A549 (cell line): ENCODE measurements around the gene ZNF710. TPM values are rescaled to one million over a fixed set of nuclear protein-coding genes. Genes with fewer than 3 reads are reported as not detected.

Experiments
- ATAC-seq, 2 experiments: fragments of 200-7000 bp in 1 of 2; fragments of >200 bp in 1 of 2; cut with Nextera tagmentation in 1 of 2; cut with Tn5 transposase in 1 of 2; 3 replicates each; pipeline versions ENCODE4 v1.8.0 to v1.9.1; 2018 to 2020; ENCODE audit warnings: mild to moderate bottlenecking in 1 of 2, moderate library complexity in 1 of 2
- CTCF ChIA-PET: fragments of 300-600 bp; sonication (Branson Sonifier 250); formaldehyde crosslinking; extraction: SDS; loops from one replicate; lab custom pipeline; 2021; ENCODE audit warnings: antibody characterized with exemption, inconsistent platforms; lab: Yijun Ruan, JAX
- POLR2A ChIA-PET: fragments of 350-600 bp; formaldehyde crosslinking; extraction: SDS; loops from one replicate; lab custom pipeline; 2021; ENCODE audit warnings: antibody characterized with exemption, inconsistent platforms; lab: Yijun Ruan, JAX
- DNase-seq, 2 experiments: peaks; one replicate each; pipeline versions ENCODE4 v3.0.0 to v3.0.0-alpha.2; 2011 to 2016; ENCODE audit warnings: low read depth in 1 of 2, low spot score in 1 of 2
- FAIRE-seq: peaks from 2 replicates; lab custom pipeline; 2011; peaks lifted over from hg19 to GRCh38; lab: Jason Lieb, UNC
- H3K27ac ChIP-seq, 2 experiments: fragments of >200 bp; sonication (Bioruptor Twin); formaldehyde crosslinking; 3 replicates each; pipeline ENCODE4 v1.5.1; 2016 to 2017
- H3K4me1 ChIP-seq: fragments of >200 bp; sonication (Bioruptor Twin); formaldehyde crosslinking; 3 replicates; pipeline ENCODE4 v1.6.1; 2016
- H3K4me2 ChIP-seq: fragments of >200 bp; sonication (Bioruptor Twin); formaldehyde crosslinking; 3 replicates; pipeline ENCODE4 v1.6.1; 2016
- H3K4me3 ChIP-seq: fragments of >200 bp; sonication (Bioruptor Twin); formaldehyde crosslinking; 3 replicates; pipeline ENCODE4 v1.5.1; 2016
- H3K9me3 ChIP-seq: fragments of >200 bp; sonication (Bioruptor Twin); formaldehyde crosslinking; 3 replicates; pipeline ENCODE4 v1.6.1; 2016
- CBX2 ChIP-seq: fragments of 200-600 bp; sonication (generic); IDR thresholded peaks from 2 replicates; pipeline ENCODE4 v1.6.1; 2016; ENCODE audit warnings: low read depth, mild to moderate bottlenecking, borderline replicate concordance
- CBX8 ChIP-seq: fragments of 200-600 bp; sonication (generic); IDR thresholded peaks from 2 replicates; pipeline ENCODE4 v1.6.1; 2016
- CHD4 ChIP-seq: fragments of 200-600 bp; sonication (generic); IDR thresholded peaks from 2 replicates; pipeline ENCODE4 v1.6.1; 2016; ENCODE audit warnings: antibody characterized with exemption, mild to moderate bottlenecking, borderline replicate concordance
- EHF ChIP-seq: fragments of 250-450 bp; sonication (Bioruptor Pico); IDR thresholded peaks from 2 replicates; pipeline ENCODE4 v1.5.0; 2020; ENCODE audit warnings: mild to moderate bottlenecking
- EHMT2 ChIP-seq: fragments of 200-600 bp; sonication (generic); IDR thresholded peaks from 2 replicates; pipeline ENCODE4 v1.6.1; 2016; ENCODE audit warnings: antibody characterized with exemption, low read depth, mild to moderate bottlenecking, moderate library complexity
- ESRRA ChIP-seq: fragments of 150-350 bp; IDR thresholded peaks from 2 replicates; pipeline ENCODE4 v1.6.1; 2014; ENCODE audit warnings: mild to moderate bottlenecking, low read length, borderline replicate concordance
- FOSB ChIP-seq: fragments of 250-450 bp; sonication (Bioruptor Pico); IDR thresholded peaks from 2 replicates; pipeline ENCODE4 v1.5.0; 2020; ENCODE audit warnings: mild to moderate bottlenecking, moderate library complexity
- HDAC2 ChIP-seq: fragments of 200-600 bp; sonication (generic); IDR thresholded peaks from 2 replicates; pipeline ENCODE4 v1.6.1; 2016
- HES2 ChIP-seq: fragments of >200 bp; sonication (Bioruptor Twin); formaldehyde crosslinking; IDR thresholded peaks from 2 replicates; pipeline ENCODE4 v1.6.1; 2016
- HEYL ChIP-seq: fragments of 250-450 bp; sonication (Bioruptor Pico); IDR thresholded peaks from 2 replicates; pipeline ENCODE4 v1.8.0; 2021; ENCODE audit warnings: mild to moderate bottlenecking, moderate library complexity
- HMGXB4 ChIP-seq: fragments of 250-450 bp; sonication (Bioruptor Pico); IDR thresholded peaks from 2 replicates; pipeline ENCODE4 v1.5.0; 2021; ENCODE audit warnings: mild to moderate bottlenecking, moderate library complexity, borderline replicate concordance
- HOXB5 ChIP-seq: fragments of 250-450 bp; sonication (Bioruptor Pico); IDR thresholded peaks from 2 replicates; pipeline ENCODE4 v1.5.0; 2020; ENCODE audit warnings: mild to moderate bottlenecking, moderate library complexity
- MAFK ChIP-seq: fragments of 450-650 bp; IDR thresholded peaks from 2 replicates; pipeline ENCODE4 v1.6.1; 2014; ENCODE audit not compliant: partially characterized antibody
- MYC ChIP-seq: IDR thresholded peaks from 2 replicates; pipeline ENCODE4 v1.6.1; 2012; ENCODE audit warnings: mild to moderate bottlenecking, inconsistent platforms, low read length, improper control_type of control experiment, borderline replicate concordance
- NFE2L2 ChIP-seq: fragments of 150-350 bp; conservative IDR thresholded peaks from 2 replicates; pipeline ENCODE4 v1.6.1; 2014; ENCODE audit warnings: low read length
- NR3C1 ChIP-seq: fragments of >200 bp; sonication (Bioruptor Twin); formaldehyde crosslinking; IDR thresholded peaks from 3 replicates; pipeline ENCODE4 v1.6.1; 2017
- RARB ChIP-seq: fragments of 250-450 bp; sonication (Bioruptor Pico); IDR thresholded peaks from 2 replicates; pipeline ENCODE4 v1.8.0; 2021; ENCODE audit warnings: mild to moderate bottlenecking, moderate library complexity
- SMC3 ChIP-seq: fragments of >200 bp; sonication (Bioruptor Twin); formaldehyde crosslinking; IDR thresholded peaks from 3 replicates; pipeline ENCODE4 v1.6.1; 2018; ENCODE audit warnings: inconsistent platforms
- TP53 ChIP-seq: fragments of 250-450 bp; sonication (Bioruptor Pico); IDR thresholded peaks from 2 replicates; pipeline ENCODE4 v1.5.0; 2021; ENCODE audit warnings: mild to moderate bottlenecking, moderate library complexity
- ZC3H11A ChIP-seq: fragments of 450-650 bp; IDR thresholded peaks from 2 replicates; pipeline ENCODE4 v1.6.1; 2014; ENCODE audit warnings: antibody characterized with exemption, mild to moderate bottlenecking
- ZSCAN20 ChIP-seq: fragments of 250-450 bp; sonication (Bioruptor Pico); IDR thresholded peaks from 2 replicates; pipeline ENCODE4 v1.8.0; 2022; ENCODE audit warnings: mild to moderate bottlenecking, moderate library complexity
- WGBS: methylation state at CpG from one replicate; pipeline ENCODE4 v1.1.6; 2017; ENCODE audit errors: missing lambda C conversion rate; 5-methylcytosine and 5-hydroxymethylcytosine counted together
- polyA plus RNA-seq, 4 experiments: library from polyadenylated mRNA; depleted of rRNA in 3 of 4; stranded (reverse); fragments of >200 nt; fragmentation: RNase III in 1 of 4; extraction: RNeasy Plus Mini Kit Qiagen cat#74134 plus additional on column Dnase treatment in 1 of 4; gene quantifications; 2 replicates in 3 of 4; 3 replicates in 1 of 4; pipeline ENCODE4 v1.2.3, GENCODE V29; 2011 to 2017
- TF ChIP-seq, protein P1 (sequence below): fragments of >200 bp; sonication (Bioruptor Twin); formaldehyde crosslinking; IDR thresholded peaks from 3 replicates; pipeline ENCODE4 v1.6.1; 2016

ZNF710 gene
- polyA plus RNA-seq, 2 of the 4 experiments (the other 2 are of a cell fraction), result 2.6 to 7.8 TPM

DNA sequence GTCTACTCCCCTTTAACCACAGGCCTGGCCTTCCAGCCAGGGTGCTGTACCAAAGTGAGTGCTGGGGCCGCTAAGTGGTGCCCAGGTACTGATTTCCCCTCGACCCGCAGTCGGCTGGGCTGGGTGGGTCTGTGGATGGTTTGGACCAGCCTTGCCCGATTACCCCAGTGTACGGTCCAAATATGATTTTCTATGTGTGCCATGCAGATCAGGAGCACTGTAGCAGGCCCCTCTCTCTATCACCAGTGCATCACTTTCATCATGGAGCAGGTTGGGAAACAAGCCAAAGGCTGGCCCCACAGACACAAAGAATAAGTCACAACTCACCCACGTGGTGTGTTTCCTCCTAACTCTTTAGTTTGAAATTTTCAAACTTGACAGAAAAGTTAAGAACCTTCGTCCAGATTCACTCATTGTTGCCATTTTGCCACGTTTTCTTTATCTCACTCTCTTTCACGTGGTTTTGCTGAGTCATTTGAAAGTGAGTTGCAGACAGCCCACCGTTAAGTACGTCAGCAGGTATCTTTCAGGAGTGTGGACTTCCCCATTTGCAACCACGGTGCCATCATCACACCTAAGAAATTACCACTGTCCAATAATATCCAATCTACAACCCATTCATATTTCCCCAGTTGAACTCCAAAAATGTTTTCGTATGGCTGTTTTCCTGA is 37.0 kb downstream of the ZNF710 start:
- 86% methylated on average over 14 of the region's 14 CpGs for WGBS
- CTCF ChIA-PET, result interaction anchor here (0.9 kb wide), 1 partner anchor 19 kb away, joined by 3 read pairs; no protein-coding TSS in a partner anchor
- peak overlapping the region in 1 of 2 experiments; percentile 36; a peak in 3 of 6 replicates for H3K27ac ChIP-seq
- H3K4me3 ChIP-seq, result no peak overlapping the region
- no peak for TF ChIP-seq CBX2
- peak; percentile 95 for TF ChIP-seq MAFK
- peak; percentile 90 for TF ChIP-seq NFE2L2
- no peak for FAIRE-seq
- ATAC-seq, result no peak
- H3K9me3 ChIP-seq, result no peaks in the 10 kb centered on the region
- H3K4me1 ChIP-seq, result peaks cover 32% of the 10 kb centered on the region
- no peak for DNase-seq
- POLR2A ChIA-PET, result no interaction called here
- H3K4me2 ChIP-seq, result no peak overlapping the region

DNA sequence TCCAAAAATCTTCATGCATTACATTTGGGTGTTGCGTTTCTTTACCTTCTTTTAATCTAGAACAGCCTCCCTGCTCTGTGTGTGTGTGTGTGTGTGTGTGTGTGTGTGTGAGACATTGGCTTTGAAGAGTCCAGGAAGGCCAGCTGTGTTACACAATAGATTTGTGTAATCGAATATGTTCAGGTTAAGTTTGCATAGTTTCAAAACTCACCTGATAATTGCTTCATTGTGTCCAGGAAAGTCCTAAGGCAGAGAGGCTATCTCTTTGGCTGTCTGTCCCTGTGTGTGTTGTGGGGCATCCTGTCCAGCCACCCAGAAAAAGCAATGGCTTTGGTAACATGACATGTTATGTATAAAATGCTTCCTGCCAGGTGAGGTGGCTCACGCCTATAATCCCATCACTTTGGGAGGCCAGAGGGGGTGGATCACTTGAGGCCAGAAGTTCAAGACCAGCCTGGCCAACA is 37.5 kb downstream of the ZNF710 start:
- TF ChIP-seq, protein P1, sequence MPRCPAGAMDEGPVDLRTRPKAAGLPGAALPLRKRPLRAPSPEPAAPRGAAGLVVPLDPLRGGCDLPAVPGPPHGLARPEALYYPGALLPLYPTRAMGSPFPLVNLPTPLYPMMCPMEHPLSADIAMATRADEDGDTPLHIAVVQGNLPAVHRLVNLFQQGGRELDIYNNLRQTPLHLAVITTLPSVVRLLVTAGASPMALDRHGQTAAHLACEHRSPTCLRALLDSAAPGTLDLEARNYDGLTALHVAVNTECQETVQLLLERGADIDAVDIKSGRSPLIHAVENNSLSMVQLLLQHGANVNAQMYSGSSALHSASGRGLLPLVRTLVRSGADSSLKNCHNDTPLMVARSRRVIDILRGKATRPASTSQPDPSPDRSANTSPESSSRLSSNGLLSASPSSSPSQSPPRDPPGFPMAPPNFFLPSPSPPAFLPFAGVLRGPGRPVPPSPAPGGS, result no peak
- peaks cover 32% of the 10 kb centered on the region for H3K4me1 ChIP-seq
- no peak overlapping the region for H3K4me3 ChIP-seq
- ChIA-PET CTCF (no interaction called here), POLR2A (no interaction called here)
- no peak for ATAC-seq
- FAIRE-seq, result no peak
- 84% methylated on average over 3 of the region's 3 CpGs for WGBS
- no peak overlapping the region for H3K4me2 ChIP-seq
- H3K27ac ChIP-seq, result peak overlapping the region in 1 of 2 experiments; percentile 36; a peak in 3 of 6 replicates
- DNase-seq, result no peak
- no peaks in the 10 kb centered on the region for H3K9me3 ChIP-seq

- no peak for DNase-seq
- FAIRE-seq, result no peak
- no peak overlapping the region for H3K4me3 ChIP-seq
- H3K27ac ChIP-seq, result no peak overlapping the region
- CTCF ChIA-PET, result interaction anchor here (1.4 kb wide), 1 partner anchor 32 kb away, joined by 3 read pairs; no protein-coding TSS in a partner anchor
- TF ChIP-seq EHF (CRISPR knock-in tag), result no peak
- no peak for TF ChIP-seq CHD4
- no peak for TF ChIP-seq ZC3H11A
- TF ChIP-seq NR3C1, result no peak
- no peak for TF ChIP-seq CBX8
- no peak for TF ChIP-seq RARB (CRISPR knock-in tag)
- TF ChIP-seq EHMT2, result no peak
- TF ChIP-seq, protein P1, result no peak
- no peak for TF ChIP-seq ZSCAN20 (CRISPR knock-in tag)
- TF ChIP-seq ESRRA, result no peak
- no peak for TF ChIP-seq MYC
- TF ChIP-seq FOSB, result no peak
- TF ChIP-seq SMC3, result no peak
- TF ChIP-seq HDAC2, result no peak
- peaks cover 28% of the 10 kb centered on the region for H3K4me1 ChIP-seq
- ATAC-seq, result no peak
- no peaks in the 10 kb centered on the region for H3K9me3 ChIP-seq
- WGBS, result 94% methylated on average over 5 of the region's 5 CpGs
- POLR2A ChIA-PET, result no interaction called here
- H3K4me2 ChIP-seq, result no peak overlapping the region
Observed at GRCh38 chr15:90039996-90040395, 38.9 kb downstream of the ZNF710 start.

DNA sequence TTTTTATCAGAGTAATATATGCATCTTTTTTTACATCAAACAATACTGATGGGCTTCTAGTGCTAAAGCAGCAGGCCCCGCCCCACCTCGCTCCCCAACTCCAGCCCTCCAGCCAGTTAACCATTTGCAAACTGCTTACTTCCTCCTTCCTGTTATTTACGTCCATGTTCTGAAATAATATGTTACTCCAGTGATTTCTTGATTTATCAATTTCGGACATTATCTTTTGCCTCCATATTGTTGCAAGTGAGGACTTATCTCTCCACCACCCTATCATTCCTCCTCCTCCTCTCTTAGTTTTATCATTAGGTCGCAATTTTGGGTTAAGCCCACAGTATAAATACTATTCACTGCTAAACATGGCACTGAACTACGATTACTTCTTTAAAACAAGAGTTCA is 39.5 kb downstream of the ZNF710 start:
- H3K9me3 ChIP-seq, result no peaks in the 10 kb centered on the region
- CTCF ChIA-PET, result interaction anchor here (1.4 kb wide), 1 partner anchor 31 kb away, joined by 3 read pairs; no protein-coding TSS in a partner anchor
- no peak overlapping the region for H3K27ac ChIP-seq
- POLR2A ChIA-PET, result no interaction called here
- FAIRE-seq, result no peak
- no peak overlapping the region for H3K4me3 ChIP-seq
- no peak for TF ChIP-seq HMGXB4 (CRISPR knock-in tag)
- no peak for TF ChIP-seq TP53 (CRISPR knock-in tag)
- TF ChIP-seq HEYL (CRISPR knock-in tag), result no peak
- no peak for TF ChIP-seq SMC3
- TF ChIP-seq HOXB5, result no peak
- no peak for TF ChIP-seq NFE2L2
- TF ChIP-seq HES2, result no peak
- H3K4me1 ChIP-seq, result peaks cover 22% of the 10 kb centered on the region
- WGBS, result 77% methylated on average over 6 of the region's 6 CpGs
- DNase-seq, result no peak
- H3K4me2 ChIP-seq, result no peak overlapping the region
- no peak for ATAC-seq
